HCT116 (cell line): Measurements from ENCODE around the gene MMP26. TPM values are rescaled to one million over a fixed set of nuclear protein-coding genes. Genes with fewer than 3 reads are reported as not detected.

ENCODE experiments used
- ATAC-seq: fragments of 200-7000 bp; cut with Tn5 transposase; 2 replicates; pipeline ENCODE4 v1.9.1; 2020; ENCODE audit warnings: mild to moderate bottlenecking, moderate library complexity
- BruUV-seq: library from RNA; stranded (reverse); fragments of 400-500 nt; replicated peaks from 2 replicates; lab custom pipeline; 2021; lab: Mats Ljungman, UMichigan
- CTCF ChIA-PET: fragments of 300-600 bp; sonication (Branson Sonifier 250); formaldehyde crosslinking; loops from one replicate; lab custom pipeline; 2021; ENCODE audit warnings: antibody characterized with exemption; lab: Charles Lee
- POLR2A ChIA-PET: fragments of 300-600, 350-600 bp; sonication (Branson Sonifier 250); formaldehyde crosslinking; loops from one replicate; lab custom pipeline; 2021; ENCODE audit warnings: antibody characterized with exemption; lab: Charles Lee
- RAD21 ChIA-PET, 2 experiments: fragments of 300-600 bp; sonication (Branson Sonifier 250); formaldehyde crosslinking; loops; one replicate each; lab custom pipeline; 2023; ENCODE audit warnings: low total read pairs in 2 of 2; ENCODE audit not compliant: uncharacterized antibody in 2 of 2, unreplicated experiment in 2 of 2, low non-redundant PET in 1 of 2; lab: Charles Lee
- DNase-seq: peaks from one replicate; pipeline ENCODE4 v3.0.0-alpha.2; 2010; ENCODE audit warnings: low read depth, low spot score
- H2AFZ ChIP-seq: fragments of 200-600 bp; shearing (Covaris generic), sonication (generic); 2 replicates; pipeline ENCODE4 v1.6.1; 2017; ENCODE audit warnings: low read depth, mixed run types, mixed read lengths, antibody characterized with exemption, low read length; ENCODE audit not compliant: poor library complexity, severe bottlenecking
- H3K27ac ChIP-seq: 2 replicates; pipeline ENCODE4 v1.5.1; 2012; ENCODE audit warnings: low read depth, low read length
- H3K27me3 ChIP-seq: fragments of 200-600 bp; sonication (generic); 2 replicates; pipeline ENCODE4 v1.6.1; 2016; ENCODE audit warnings: mixed run types, low read length, mixed read lengths; ENCODE audit not compliant: insufficient read depth
- H3K36me3 ChIP-seq, 2 experiments: fragments of 200-500 bp in 1 of 2; fragments of 200-600 bp in 1 of 2; sonication (Bioruptor generic) in 1 of 2; sonication (generic) in 1 of 2; 2 replicates each; pipeline versions ENCODE4 v1.5.1 to v1.6.1; 2014 to 2016; ENCODE audit warnings: low read length in 2 of 2, inconsistent platforms in 1 of 2, mixed read lengths in 1 of 2, mixed run types in 1 of 2; ENCODE audit not compliant: insufficient read depth in 2 of 2, control insufficient read depth in 1 of 2
- H3K4me1 ChIP-seq, 2 experiments: fragments of 200-600 bp in 1 of 2; sonication (generic) in 1 of 2; 2 replicates each; pipeline versions ENCODE4 v1.5.1 to v1.6.1; 2012 to 2017; ENCODE audit warnings: low read length in 2 of 2, inconsistent platforms in 1 of 2, mild to moderate bottlenecking in 1 of 2, mixed read lengths in 1 of 2, mixed run types in 1 of 2, moderate library complexity in 1 of 2; ENCODE audit not compliant: insufficient read depth in 2 of 2, control insufficient read depth in 1 of 2
- H3K4me2 ChIP-seq: fragments of 200-600 bp; sonication (generic); 2 replicates; pipeline ENCODE4 v1.6.1; 2017; ENCODE audit warnings: mixed run types, low read length, mixed read lengths
- H3K4me3 ChIP-seq, 2 experiments: fragments of 200-600 bp in 1 of 2; sonication (generic) in 1 of 2; replicated peaks in 1 of 2; 2 replicates each; pipeline ENCODE4 v1.5.1; 2011 to 2016; ENCODE audit warnings: low read length in 2 of 2, control low read depth in 1 of 2, low read depth in 1 of 2, mild to moderate bottlenecking in 1 of 2, mixed read lengths in 1 of 2, mixed run types in 1 of 2
- H3K79me2 ChIP-seq: fragments of 200-600 bp; sonication (generic); 2 replicates; pipeline ENCODE4 v1.6.1; 2017; ENCODE audit warnings: mild to moderate bottlenecking, mixed run types, low read length, moderate library complexity, mixed read lengths; ENCODE audit not compliant: insufficient read depth
- H3K9ac ChIP-seq: fragments of 200-600 bp; sonication (generic); 2 replicates; pipeline ENCODE4 v1.6.1; 2016; ENCODE audit warnings: low read length, mixed read lengths
- H3K9me2 ChIP-seq: fragments of 200-600 bp; sonication (generic), shearing (Covaris generic); 2 replicates; pipeline ENCODE4 v1.6.1; 2017; ENCODE audit warnings: mixed run types, mild to moderate bottlenecking, moderate library complexity; ENCODE audit not compliant: insufficient read depth
- H3K9me3 ChIP-seq, 2 experiments: fragments of 200-500 bp in 1 of 2; fragments of 200-600 bp in 1 of 2; sonication (Bioruptor generic) in 1 of 2; sonication (generic) in 1 of 2; 2 replicates each; pipeline ENCODE4 v1.6.1; 2014 to 2017; ENCODE audit warnings: low read length in 2 of 2, mixed read lengths in 2 of 2, inconsistent platforms in 1 of 2, low read depth in 1 of 2, mild to moderate bottlenecking in 1 of 2, mixed run types in 1 of 2, moderate library complexity in 1 of 2; ENCODE audit not compliant: control insufficient read depth in 1 of 2, insufficient read depth in 1 of 2
- H4K20me1 ChIP-seq: fragments of 200-600 bp; sonication (generic), shearing (Covaris generic); 2 replicates; pipeline ENCODE4 v1.6.1; 2017; ENCODE audit warnings: mixed run types, mild to moderate bottlenecking, moderate library complexity; ENCODE audit not compliant: insufficient read depth
- ATF3 ChIP-seq: IDR thresholded peaks from 2 replicates; pipeline ENCODE4 v1.6.1; 2012
- CBX3 ChIP-seq: IDR thresholded peaks from 2 replicates; pipeline ENCODE4 v1.6.1; 2012; ENCODE audit warnings: low read depth
- CEBPB ChIP-seq: IDR thresholded peaks from 2 replicates; pipeline ENCODE4 v1.6.1; 2012; ENCODE audit warnings: low read depth
- CTCF ChIP-seq, 3 experiments: fragments of 200-600 bp in 1 of 3; sonication (generic) in 1 of 3; IDR thresholded peaks in 2 of 3; conservative IDR thresholded peaks in 1 of 3; 2 replicates each; pipeline ENCODE4 v1.5.1; 2012 to 2017; ENCODE audit warnings: low read depth in 2 of 3, low read length in 2 of 3, antibody characterized with exemption in 1 of 3, borderline replicate concordance in 1 of 3, control low read depth in 1 of 3, mild to moderate bottlenecking in 1 of 3, mixed read lengths in 1 of 3, mixed run types in 1 of 3, moderate library complexity in 1 of 3; ENCODE audit not compliant: insufficient read depth in 1 of 3
- EGR1 ChIP-seq: IDR thresholded peaks from 2 replicates; pipeline ENCODE4 v1.6.1; 2012; ENCODE audit warnings: low read depth
- EZH2 ChIP-seq: fragments of 200-600 bp; sonication (generic); IDR thresholded peaks from 2 replicates; pipeline ENCODE4 v1.6.1; 2017; ENCODE audit warnings: antibody characterized with exemption, mixed run types
- EZH2phosphoT487 ChIP-seq: fragments of 200-600 bp; IDR thresholded peaks from 2 replicates; pipeline ENCODE4 v1.6.1; 2018; ENCODE audit warnings: antibody characterized with exemption, borderline replicate concordance
- FOSL1 ChIP-seq: IDR thresholded peaks from 2 replicates; pipeline ENCODE4 v1.6.1; 2012; ENCODE audit warnings: low read depth
- MAX ChIP-seq: IDR thresholded peaks from 2 replicates; pipeline ENCODE4 v1.6.1; 2012
- POLR2A ChIP-seq: IDR thresholded peaks from 2 replicates; pipeline ENCODE4 v1.7.0; 2011; ENCODE audit warnings: borderline replicate concordance; ENCODE audit not compliant: insufficient read depth, insufficient read length; ENCODE audit errors: extremely low read depth
- POLR2AphosphoS5 ChIP-seq: IDR thresholded peaks from 2 replicates; pipeline ENCODE4 v1.6.1; 2011; ENCODE audit warnings: mild to moderate bottlenecking, low read depth, low read length, moderate library complexity
- RAD21 ChIP-seq: IDR thresholded peaks from 2 replicates; pipeline ENCODE4 v1.6.1; 2012; ENCODE audit warnings: low read depth, mild to moderate bottlenecking
- REST ChIP-seq: IDR thresholded peaks from 2 replicates; pipeline ENCODE4 v1.6.1; 2012; ENCODE audit warnings: low read depth
- SIN3A ChIP-seq: IDR thresholded peaks from 2 replicates; pipeline ENCODE4 v1.6.1; 2012; ENCODE audit warnings: low read depth
- SP1 ChIP-seq: IDR thresholded peaks from 2 replicates; pipeline ENCODE4 v1.6.1; 2012; ENCODE audit warnings: low read depth
- TCF7L2 ChIP-seq: IDR thresholded peaks from 2 replicates; pipeline ENCODE4 v1.7.0; 2011; ENCODE audit warnings: borderline replicate concordance, inconsistent platforms; ENCODE audit not compliant: insufficient read depth, insufficient read length; ENCODE audit errors: extremely low read depth
- YY1 ChIP-seq: IDR thresholded peaks from 2 replicates; pipeline ENCODE4 v1.6.1; 2011; ENCODE audit warnings: low read length, low read depth, moderate library complexity, mild to moderate bottlenecking; ENCODE audit not compliant: insufficient replicate concordance; ENCODE audit errors: extremely low read depth
- ZBTB33 ChIP-seq: IDR thresholded peaks from 2 replicates; pipeline ENCODE4 v1.6.1; 2011; ENCODE audit warnings: mild to moderate bottlenecking, low read length, moderate library complexity; ENCODE audit not compliant: insufficient replicate concordance; ENCODE audit errors: extremely low read depth
- ZFX ChIP-seq: fragments of 450-650 bp; IDR thresholded peaks from 2 replicates; pipeline ENCODE4 v1.6.1; 2017
- ZNF274 ChIP-seq: fragments of 200-500 bp; sonication (Bioruptor generic); IDR thresholded peaks from 2 replicates; pipeline ENCODE4 v1.6.1; 2014; ENCODE audit warnings: mild to moderate bottlenecking, low read depth, low read length, inconsistent platforms
- intact Hi-C: fragments of 100-400 bp; cut with micrococcal nuclease; formaldehyde crosslinking; loops from 2 replicates; pipeline ENCODE4 v1.10.0; 2022
- total RNA-seq: library from RNA; stranded (reverse); gene quantifications from one replicate; pipeline ENCODE4 v1.2.1, GENCODE V29; 2021; ENCODE audit not compliant: unreplicated experiment

The MMP26 gene
- total RNA-seq, 1 experiment from 2014 or later = not detected

- no peaks in the 10 kb centered on the region for H3K4me1 ChIP-seq
- H3K4me3 ChIP-seq = no peak overlapping the region
- ATAC-seq (no peak), DNase-seq (no peak)
- H2AFZ ChIP-seq = no peak overlapping the region
- no peaks in the 10 kb centered on the region for H3K36me3 ChIP-seq
- no peak overlapping the region for H3K4me2 ChIP-seq
- H3K27me3 ChIP-seq = peaks cover 62% of the 10 kb centered on the region
- H4K20me1 ChIP-seq = no peaks in the 10 kb centered on the region
- no peaks in the 10 kb centered on the region for H3K9me3 ChIP-seq
- no peak overlapping the region for H3K9ac ChIP-seq
- H3K9me2 ChIP-seq = no peaks in the 10 kb centered on the region
- no TSS peak for BruUV-seq
- ChIA-PET CTCF (interaction anchor here (0.6 kb wide), 1 partner anchor 1099 kb away, joined by 3 read pairs; no protein-coding TSS in a partner anchor), RAD21 (no interaction called here), POLR2A (no interaction called here)
- H3K79me2 ChIP-seq = no peaks in the 10 kb centered on the region
- TF ChIP-seq ZFX (no peak), EZH2 (no peak), CTCF (IDR thresholded peaks at IDR 0.05 in 2 of 3, conservative IDR thresholded peaks at IDR 0.05 in 1 of 3; ENCODE audit: borderline replicate concordance in 1 of 3, insufficient read depth in 1 of 3, low read depth in 2 of 3, low read length in 2 of 3) (no peak), POLR2AphosphoS5 (no peak), ATF3 (no peak), CBX3 (no peak), POLR2A (no peak), SP1 (no peak), RAD21 (no peak), FOSL1 (no peak), ZNF274 (no peak), ZBTB33 (no peak), SIN3A (no peak), REST (no peak), EGR1 (no peak), EZH2phosphoT487 (no peak), MAX (no peak), TCF7L2 (no peak), CEBPB (no peak), YY1 (no peak)
- H3K27ac ChIP-seq = no peak overlapping the region
- intact Hi-C loops = no loop called here
Measured at GRCh38 chr11:4713241-4713640, 8.7 kb downstream of the MMP26 start.
